SKM-1 (cell line): ENCODE results near the gene BRAT1.
A peak's percentile ranks its signal among the peaks of the same experiment; 100 is the strongest.
"Not testable (repeated sequence)": the region's sequence is repeated elsewhere in the genome, so short reads cannot be mapped to it uniquely, and the experiment has no call there.

Experiments
- DNase-seq: peaks from one replicate; lab custom pipeline; 2025; ENCODE audit not compliant: unreplicated experiment; lab: John Stamatoyannopoulos, UW

Gene BRAT1

DNA sequence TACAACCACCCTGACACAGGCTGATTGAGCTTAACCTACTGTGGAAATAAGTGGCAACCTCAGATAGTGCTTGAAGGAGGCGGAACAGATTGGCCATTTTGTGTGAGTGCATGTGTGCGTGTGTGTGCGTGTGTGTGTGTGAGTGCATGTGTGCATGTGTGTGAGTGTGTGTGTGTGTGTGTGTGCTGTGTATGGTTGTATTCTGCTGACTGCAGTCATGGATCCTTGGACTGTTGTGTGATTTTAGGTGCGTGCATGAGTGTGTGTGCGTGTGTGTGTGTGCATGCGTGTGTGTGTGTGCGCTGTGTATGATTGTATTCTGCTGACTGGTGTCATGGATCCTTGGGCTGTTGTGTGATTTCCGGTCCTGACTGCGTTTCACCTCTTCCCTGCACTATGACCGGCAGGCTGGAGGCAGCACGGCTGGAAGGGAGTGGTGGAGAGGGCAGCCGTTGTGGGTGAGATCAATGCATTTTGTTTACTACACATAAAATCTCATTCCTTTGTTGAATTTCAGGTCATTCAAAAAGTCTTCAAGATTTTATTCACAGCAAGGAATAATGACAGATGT is 9.7 kb upstream of the BRAT1 start:
- DNase-seq: no peak

GRCh38 chr7:2563955-2564354 is 8.6 kb upstream of the BRAT1 start:
- not testable (repeated sequence) for DNase-seq

- peak; percentile 5 for DNase-seq
Measured at GRCh38 chr7:2559283-2559950, 4.1 kb upstream of the BRAT1 start.

DNA sequence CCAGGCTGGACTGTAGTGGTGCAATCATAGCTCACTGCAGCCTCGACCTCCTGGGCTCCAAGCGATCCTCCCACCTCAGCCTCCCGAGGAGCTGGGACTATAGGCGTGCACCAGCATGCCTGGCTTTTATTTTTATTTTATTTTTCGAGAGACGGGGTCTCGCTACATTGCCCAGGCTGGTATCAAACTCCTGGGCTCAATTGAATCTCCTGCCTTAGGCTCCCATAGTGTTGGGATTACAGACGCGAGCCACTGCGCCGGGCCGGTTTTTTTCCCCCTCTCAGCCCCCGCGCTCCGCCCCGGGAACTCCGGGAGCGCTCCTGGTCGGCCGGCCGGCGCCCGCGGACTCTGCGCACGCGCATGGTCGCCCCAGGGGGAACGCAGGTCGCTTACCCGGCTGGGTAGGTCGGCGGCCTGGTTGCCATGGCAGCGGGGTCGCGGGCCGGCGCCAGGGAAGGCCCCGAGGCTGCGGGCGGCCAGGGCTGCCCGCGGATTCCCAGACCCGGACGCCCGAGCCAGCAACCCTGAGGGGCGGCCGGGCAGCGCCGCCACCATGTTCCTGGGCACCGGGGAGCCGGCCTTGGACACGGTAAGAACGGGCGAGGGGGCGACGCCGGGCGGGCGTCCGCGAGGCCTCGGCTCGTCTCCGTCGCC is 3.4 kb upstream of the BRAT1 start, which contains the start of gene IQCE:
TSS of gene IQCE (plus strand) at position 351 of the 654 bp plus-strand sequence. CDS start at position 554, 203 bp downstream.
- DNase-seq: peak; percentile 49

GRCh38 chr7:2554661-2555111 is 638 bp downstream of the BRAT1 start:
- DNase-seq: no peak

- no peak for DNase-seq
Measured at GRCh38 chr7:2553831-2554581, 1.3 kb downstream of the BRAT1 start.

DNA sequence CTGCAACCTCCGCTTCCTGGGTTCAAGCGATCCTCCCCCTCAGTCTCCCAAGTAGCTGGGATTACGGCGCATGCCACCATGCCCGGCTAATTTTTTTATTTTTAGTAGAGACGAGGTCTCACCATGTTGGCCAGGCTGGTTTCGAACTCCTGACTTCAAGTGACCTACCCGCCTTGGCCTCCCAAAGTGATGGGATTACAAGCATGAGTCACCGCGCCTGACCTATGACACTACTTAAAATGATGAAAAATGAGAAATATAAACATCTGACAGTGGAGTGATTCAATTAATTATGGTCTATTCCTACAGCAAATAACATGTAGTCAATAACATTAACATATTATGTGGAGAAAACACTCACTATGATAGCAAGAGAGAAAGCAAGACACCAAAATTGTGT is 2.2 kb downstream of the BRAT1 start:
- DNase-seq: no peak

DNA sequence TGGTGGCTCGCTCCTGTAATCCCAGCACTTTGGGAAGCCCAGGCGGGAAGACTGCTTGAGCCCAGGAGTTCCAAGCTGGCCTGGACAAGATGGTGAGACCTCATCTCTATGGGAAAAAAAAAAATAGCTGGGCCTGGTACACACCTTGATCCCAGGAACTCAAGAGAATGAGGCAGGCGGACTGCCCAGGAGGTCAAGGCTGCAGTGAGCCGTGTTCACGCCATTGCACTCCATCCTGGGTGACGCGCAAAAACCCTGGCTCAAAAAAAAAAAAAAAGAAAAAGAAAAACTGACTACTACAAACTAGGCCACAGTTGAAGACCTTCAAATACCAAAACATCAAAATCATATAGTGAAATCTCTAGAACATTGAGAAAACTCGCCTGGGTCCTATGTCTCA is 3.9 kb downstream of the BRAT1 start:
- DNase-seq: no peak

GRCh38 chr7:2546776-2547586 is 8.3 kb downstream of the BRAT1 start:
- DNase-seq: no peak

DNA sequence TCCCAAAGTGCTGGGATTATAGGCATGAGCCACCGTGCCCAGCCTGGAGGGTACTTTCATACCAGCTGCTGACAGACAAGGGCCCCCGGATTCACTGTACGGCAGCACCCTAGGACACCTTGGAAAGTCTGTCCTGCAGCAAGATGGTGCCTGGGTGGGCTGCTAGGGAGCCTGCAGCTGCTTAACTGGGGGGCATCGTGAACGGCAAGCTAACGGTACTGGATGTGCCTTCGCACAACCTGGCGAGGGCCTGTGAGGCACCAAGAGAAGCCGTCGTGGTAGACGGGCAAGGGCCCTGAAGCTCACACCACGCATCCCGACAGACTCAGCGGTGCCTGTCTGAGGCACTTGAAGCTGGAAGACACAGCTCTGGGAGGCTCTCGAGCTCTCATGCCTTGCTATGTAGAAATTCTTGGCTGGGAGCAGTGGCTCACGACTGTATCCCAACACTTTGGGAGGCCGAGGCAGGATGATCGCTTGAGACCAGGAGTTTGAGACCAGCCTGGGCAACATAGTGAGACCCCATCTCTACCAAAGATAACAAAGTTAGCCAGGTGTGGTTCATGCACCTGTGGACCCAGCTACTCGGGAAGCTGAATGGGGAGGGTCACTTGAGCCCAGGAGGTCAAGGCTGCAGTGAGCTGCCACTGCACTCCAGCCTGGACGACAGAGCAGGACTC is 9.4 kb downstream of the BRAT1 start:
- DNase-seq: no peak

- DNase-seq: no peak
Measured at GRCh38 chr7:2544541-2545188, 10.7 kb downstream of the BRAT1 start.

DNA sequence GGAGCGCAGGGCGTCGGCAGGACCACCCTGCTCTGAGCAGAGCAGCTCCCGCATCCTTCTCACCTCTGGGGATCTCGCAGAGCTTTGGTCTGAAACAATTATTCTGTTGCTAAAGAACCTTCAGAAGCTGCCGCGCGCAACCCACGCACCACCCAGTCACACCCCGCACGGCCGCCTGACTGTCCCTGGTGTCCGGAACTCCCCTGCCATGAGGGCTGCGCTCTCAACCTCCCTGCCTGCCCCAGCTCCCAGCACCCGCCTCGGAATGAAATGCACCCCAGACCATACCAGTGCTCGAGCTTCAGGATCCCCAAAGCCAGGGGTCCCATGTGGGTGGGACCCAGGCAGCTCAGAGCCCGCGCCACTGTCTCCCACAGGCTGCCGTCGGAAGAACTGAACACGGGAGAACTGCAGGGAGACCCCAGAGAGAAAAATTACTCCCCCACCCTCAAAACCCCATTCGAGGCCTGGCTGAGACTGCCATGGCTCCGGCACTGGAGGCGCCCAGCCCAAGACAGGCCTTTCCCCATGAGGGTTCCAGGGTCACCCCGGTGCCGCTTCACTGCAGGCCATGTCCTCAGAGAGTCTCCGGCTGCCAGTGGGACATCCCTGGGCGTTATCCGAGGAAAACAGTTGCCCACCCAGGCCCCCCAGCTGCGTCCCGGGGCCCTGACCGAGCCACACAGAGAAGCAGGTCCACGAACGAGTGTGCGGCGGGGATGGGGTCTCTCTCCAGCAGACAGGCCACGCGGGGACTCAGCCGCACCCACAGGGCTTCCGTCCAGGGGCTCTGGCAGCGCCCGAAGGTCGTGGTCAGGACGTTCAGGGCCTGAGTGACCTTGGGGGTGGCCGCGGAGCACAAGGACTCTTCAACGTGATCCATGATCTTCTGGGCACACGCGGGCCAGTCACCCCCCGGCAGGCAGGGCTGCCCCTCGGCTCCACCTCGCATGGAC is 12.1 kb downstream of the BRAT1 start:
- DNase-seq: no peak

DNA sequence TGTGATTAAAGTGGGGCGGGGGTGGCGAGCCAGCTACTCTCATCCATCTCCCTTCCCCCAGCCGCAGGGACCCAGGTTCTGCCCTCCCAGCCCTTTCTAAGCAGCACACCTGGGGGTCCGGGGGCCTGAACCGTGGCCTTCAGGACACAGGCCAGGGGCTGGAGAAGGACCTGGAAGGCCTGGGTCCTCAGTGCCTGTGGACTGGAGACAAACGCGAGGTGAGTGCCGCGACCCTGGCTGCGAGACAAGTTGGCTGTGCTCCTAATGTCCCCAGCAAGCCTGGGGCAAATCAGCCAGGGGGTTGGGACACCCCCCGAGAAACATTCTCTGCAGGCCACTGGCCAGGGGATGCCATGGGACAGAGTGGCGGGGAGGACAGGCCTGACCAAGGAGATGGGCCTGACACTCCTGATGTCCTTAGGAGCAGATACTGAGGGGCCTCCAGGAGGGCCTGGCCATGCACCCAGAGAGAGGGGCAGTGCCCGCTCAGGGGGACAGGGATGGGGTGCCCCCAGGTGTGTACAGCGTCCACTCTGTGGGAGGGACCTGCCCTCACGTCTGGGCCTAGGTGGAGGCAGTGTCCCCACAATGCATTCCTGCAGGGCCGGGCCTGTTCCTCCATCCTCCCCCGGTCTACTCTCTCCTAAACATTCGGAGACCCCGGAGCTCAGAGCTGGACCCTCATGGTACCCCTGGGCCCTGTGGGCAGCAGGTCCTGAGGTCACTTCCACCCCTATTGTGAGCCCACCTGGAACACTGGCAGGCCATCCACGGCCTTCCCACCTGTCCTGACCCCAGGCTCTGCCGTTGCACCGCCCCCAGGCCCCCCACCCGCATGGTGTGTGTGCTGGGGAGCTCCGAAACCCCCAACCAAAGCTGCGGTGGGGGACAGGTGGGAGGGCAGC is 13.1 kb downstream of the BRAT1 start:
- no peak for DNase-seq

- DNase-seq: no peak
Measured at GRCh38 chr7:2541291-2542010, 13.9 kb downstream of the BRAT1 start.

DNA sequence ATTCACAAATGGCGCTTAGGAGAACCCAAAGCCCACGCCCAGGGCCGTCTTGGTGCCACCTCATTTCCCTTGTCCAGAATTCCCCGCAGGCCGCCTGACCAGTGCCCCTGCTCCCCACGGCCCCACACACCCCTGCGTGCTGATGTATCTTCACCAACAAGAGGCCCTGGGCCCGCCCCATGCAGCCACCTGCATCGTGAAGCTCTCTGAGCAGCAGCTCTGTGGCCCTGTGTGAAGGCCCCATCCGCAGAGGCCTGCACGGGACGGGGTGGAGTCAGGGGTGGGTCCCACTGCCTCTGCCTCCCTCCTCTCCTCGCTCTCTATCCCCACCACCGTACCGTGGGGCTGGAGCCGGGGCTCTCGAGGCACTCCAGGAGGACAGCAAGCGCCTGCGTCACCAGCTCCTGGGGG is 14.7 kb downstream of the BRAT1 start:
- no peak for DNase-seq

GRCh38 chr7:2540133-2540532 is 15.2 kb downstream of the BRAT1 start:
- DNase-seq: no peak
